HepG2 (cell line): Measurements from ENCODE around the gene STH. TPM values are rescaled to one million over a fixed set of nuclear protein-coding genes. Genes with fewer than 3 reads are reported as not detected.
A peak's percentile ranks its signal among the peaks of the same experiment; 100 is the strongest.

Source experiments
- CENPT ChIP-seq: sonication (generic); formaldehyde crosslinking; IDR thresholded peaks from 2 replicates; pipeline ENCODE4 v1.8.0; 2022; ENCODE audit warnings: low read depth, mild to moderate bottlenecking, moderate library complexity, missing genetic modification reagents
- CERS6 ChIP-seq: sonication (generic); formaldehyde crosslinking; IDR thresholded peaks from 2 replicates; pipeline ENCODE4 v1.5.0; 2020; ENCODE audit warnings: missing genetic modification reagents
- GLI4 ChIP-seq: sonication (generic); formaldehyde crosslinking; IDR thresholded peaks from 2 replicates; pipeline ENCODE4 v1.5.1; 2020; ENCODE audit warnings: missing genetic modification reagents, mild to moderate bottlenecking, moderate library complexity, borderline replicate concordance
- GRHL1 ChIP-seq: sonication (generic); formaldehyde crosslinking; conservative IDR thresholded peaks from 2 replicates; pipeline ENCODE4 v1.8.0; 2022; ENCODE audit warnings: missing genetic modification reagents
- MBNL3 ChIP-seq: fragments of 250-450 bp; sonication (Bioruptor Pico); conservative IDR thresholded peaks from 2 replicates; pipeline ENCODE4 v1.8.0; 2022; ENCODE audit warnings: mild to moderate bottlenecking, inconsistent platforms
- MEF2D ChIP-seq: sonication (generic); formaldehyde crosslinking; IDR thresholded peaks from 2 replicates; pipeline ENCODE4 v1.5.1; 2020; ENCODE audit warnings: mild to moderate bottlenecking, missing genetic modification reagents
- MLLT10 ChIP-seq: sonication (generic); formaldehyde crosslinking; IDR thresholded peaks from 2 replicates; pipeline ENCODE4 v1.4.0; 2020; ENCODE audit warnings: missing genetic modification reagents
- NR1H2 ChIP-seq: sonication (generic); formaldehyde crosslinking; IDR thresholded peaks from 2 replicates; pipeline ENCODE4 v1.8.1; 2022; ENCODE audit warnings: low read depth, missing genetic modification reagents, borderline replicate concordance
- NR2F1 ChIP-seq, 2 experiments: fragments of 450-650 bp in 1 of 2; formaldehyde crosslinking in 1 of 2; IDR thresholded peaks; 2 replicates each; pipeline versions ENCODE4 v1.5.0 to v1.6.1; 2016 to 2020; ENCODE audit warnings: mild to moderate bottlenecking in 1 of 2, missing compliant biosample characterization in 1 of 2, missing genetic modification reagents in 1 of 2, moderate library complexity in 1 of 2
- RFX5 ChIP-seq: IDR thresholded peaks from 2 replicates; pipeline ENCODE4 v1.6.1; 2011; ENCODE audit warnings: low read depth, low read length, improper control_type of control experiment
- RORA ChIP-seq: sonication (generic); formaldehyde crosslinking; IDR thresholded peaks from 2 replicates; pipeline ENCODE4 v1.5.0; 2020; ENCODE audit warnings: mild to moderate bottlenecking, missing genetic modification reagents, moderate library complexity
- SP2 ChIP-seq: sonication (generic); formaldehyde crosslinking; IDR thresholded peaks from 2 replicates; pipeline ENCODE4 v1.5.1; 2020; ENCODE audit warnings: mild to moderate bottlenecking, missing genetic modification reagents
- TBL1XR1 ChIP-seq: fragments of 150-350 bp; IDR thresholded peaks from 2 replicates; pipeline ENCODE4 v1.6.1; 2014; ENCODE audit warnings: borderline replicate concordance, low read length; ENCODE audit not compliant: partially characterized antibody
- XRCC5 ChIP-seq: fragments of 200-400 bp; formaldehyde crosslinking; optimal IDR thresholded peaks from 2 replicates; pipeline ENCODE3; 2017; ENCODE audit warnings: mild to moderate bottlenecking, low read length
- ZHX2 ChIP-seq, 2 experiments: sonication (generic) in 1 of 2; formaldehyde crosslinking in 1 of 2; IDR thresholded peaks; 2 replicates each; pipeline versions ENCODE4 v1.6.1 to v1.9.0; 2014 to 2022; ENCODE audit warnings: antibody characterized with exemption in 1 of 2, borderline replicate concordance in 1 of 2, inconsistent platforms in 1 of 2, low read depth in 1 of 2, missing genetic modification reagents in 1 of 2
- ZMYM4 ChIP-seq: sonication (generic); formaldehyde crosslinking; IDR thresholded peaks from 2 replicates; pipeline ENCODE4 v1.8.1; 2023; ENCODE audit warnings: mild to moderate bottlenecking, missing genetic modification reagents
- ZNF614 ChIP-seq: IDR thresholded peaks from 2 replicates; pipeline ENCODE4 v1.6.1; 2018; ENCODE audit warnings: missing biosample characterization, missing genetic modification reagents, inconsistent platforms, borderline replicate concordance
- ZNF710 ChIP-seq: sonication (generic); formaldehyde crosslinking; IDR thresholded peaks from 2 replicates; pipeline ENCODE4 v1.5.0; 2020; ENCODE audit warnings: mild to moderate bottlenecking, missing genetic modification reagents, borderline replicate concordance
- ZNF775 ChIP-seq: sonication (generic); formaldehyde crosslinking; IDR thresholded peaks from 2 replicates; pipeline ENCODE4 v1.4.0; 2020; ENCODE audit warnings: missing genetic modification reagents, mild to moderate bottlenecking, moderate library complexity, borderline replicate concordance
- ZSCAN25 ChIP-seq: sonication (generic); formaldehyde crosslinking; IDR thresholded peaks from 2 replicates; pipeline ENCODE4 v1.8.0; 2022; ENCODE audit warnings: mild to moderate bottlenecking, missing genetic modification reagents
- polyA plus RNA-seq, 8 experiments: library from polyadenylated mRNA; depleted of rRNA in 3 of 8; stranded (reverse) in 7 of 8; unstranded in 1 of 8; fragments of >200 nt; fragmentation: Illumina TruSeq in 4 of 8; extraction: Trizol in 4 of 8; gene quantifications; 2 replicates each; pipeline versions ENCODE4 v1.2.1 to v1.2.3, GENCODE V29; 2011 to 2016; ENCODE audit warnings: low read depth in 4 of 8, missing spikeins in 1 of 8, mixed read lengths in 1 of 8; ENCODE audit not compliant: insufficient read depth in 1 of 8
- total RNA-seq, 5 experiments: library from RNA; depleted of rRNA; stranded (reverse); fragments of >200 nt; fragmentation: Illumina TruSeq; extraction: Trizol; gene quantifications; 2 replicates each; pipeline ENCODE4 v1.2.3, GENCODE V29; 2016; ENCODE audit warnings: low read depth in 1 of 5

Gene STH
- total and polyA plus RNA-seq, 2 of the 13 experiments (the other 11 are each of a cell fraction or from before 2014, with no cell fraction given) = not detected

- TF ChIP-seq ZNF710 (CRISPR knock-in tag) = no peak
- TF ChIP-seq ZMYM4 (CRISPR knock-in tag) = 0 out of 2 replicates have a peak, but pooled peaks have one; percentile 27
- TF ChIP-seq XRCC5 = no peak
- TF ChIP-seq TBL1XR1 = no peak
- peak; percentile 77; the same call in 1 of the 2 replicates for TF ChIP-seq MEF2D (CRISPR knock-in tag)
- no peak for TF ChIP-seq MLLT10 (CRISPR knock-in tag)
- TF ChIP-seq GRHL1 (CRISPR knock-in tag) = no peak
- no peak for TF ChIP-seq GLI4
- no peak for TF ChIP-seq RFX5
- no peak for TF ChIP-seq ZNF775 (CRISPR knock-in tag)
- no peak; the same call in 1 of the 2 replicates for TF ChIP-seq ZNF614 (CRISPR knock-in tag)
- TF ChIP-seq CERS6 (CRISPR knock-in tag) = no peak
- TF ChIP-seq MBNL3 (CRISPR knock-in tag) = no peak
- no peak for TF ChIP-seq NR1H2
- no peak for TF ChIP-seq SP2
- no peak for TF ChIP-seq RORA
- TF ChIP-seq ZHX2 (IDR thresholded peaks at IDR 0.05; ENCODE audit: low read depth) = no peak
- TF ChIP-seq ZHX2 (CRISPR knock-in tag; IDR thresholded peaks at IDR 0.05; ENCODE audit: borderline replicate concordance) = no peak
- no peak for TF ChIP-seq ZSCAN25 (CRISPR knock-in tag)
- no peak for TF ChIP-seq CENPT
- peak in 1 of 2 experiments; percentile 25; a peak in 2 of 4 replicates for TF ChIP-seq NR2F1 (CRISPR knock-in tag; IDR thresholded peaks at IDR 0.05)
Measured at GRCh38 chr17:46013127-46013501, 14.1 kb downstream of the STH start (continued).
